Skin of body (tissue), 2 donors: ENCODE measurements around the gene GPR158. TPM values are rescaled to one million over a fixed set of nuclear protein-coding genes. Genes with fewer than 3 reads are reported as not detected.
"Not testable (repeated sequence)": the region's sequence is repeated elsewhere in the genome, so short reads cannot be mapped to it uniquely, and the experiment has no call there.

Experiments
- DNase-seq: peaks from one replicate; lab custom pipeline; 2025; lab: John Stamatoyannopoulos, UW
- total RNA-seq: library from RNA; depleted of rRNA; stranded (reverse); fragments of >200 nt; gene quantifications from one replicate; pipeline ENCODE4 v1.2.3, GENCODE V29; 2014

GPR158 gene, protein sequence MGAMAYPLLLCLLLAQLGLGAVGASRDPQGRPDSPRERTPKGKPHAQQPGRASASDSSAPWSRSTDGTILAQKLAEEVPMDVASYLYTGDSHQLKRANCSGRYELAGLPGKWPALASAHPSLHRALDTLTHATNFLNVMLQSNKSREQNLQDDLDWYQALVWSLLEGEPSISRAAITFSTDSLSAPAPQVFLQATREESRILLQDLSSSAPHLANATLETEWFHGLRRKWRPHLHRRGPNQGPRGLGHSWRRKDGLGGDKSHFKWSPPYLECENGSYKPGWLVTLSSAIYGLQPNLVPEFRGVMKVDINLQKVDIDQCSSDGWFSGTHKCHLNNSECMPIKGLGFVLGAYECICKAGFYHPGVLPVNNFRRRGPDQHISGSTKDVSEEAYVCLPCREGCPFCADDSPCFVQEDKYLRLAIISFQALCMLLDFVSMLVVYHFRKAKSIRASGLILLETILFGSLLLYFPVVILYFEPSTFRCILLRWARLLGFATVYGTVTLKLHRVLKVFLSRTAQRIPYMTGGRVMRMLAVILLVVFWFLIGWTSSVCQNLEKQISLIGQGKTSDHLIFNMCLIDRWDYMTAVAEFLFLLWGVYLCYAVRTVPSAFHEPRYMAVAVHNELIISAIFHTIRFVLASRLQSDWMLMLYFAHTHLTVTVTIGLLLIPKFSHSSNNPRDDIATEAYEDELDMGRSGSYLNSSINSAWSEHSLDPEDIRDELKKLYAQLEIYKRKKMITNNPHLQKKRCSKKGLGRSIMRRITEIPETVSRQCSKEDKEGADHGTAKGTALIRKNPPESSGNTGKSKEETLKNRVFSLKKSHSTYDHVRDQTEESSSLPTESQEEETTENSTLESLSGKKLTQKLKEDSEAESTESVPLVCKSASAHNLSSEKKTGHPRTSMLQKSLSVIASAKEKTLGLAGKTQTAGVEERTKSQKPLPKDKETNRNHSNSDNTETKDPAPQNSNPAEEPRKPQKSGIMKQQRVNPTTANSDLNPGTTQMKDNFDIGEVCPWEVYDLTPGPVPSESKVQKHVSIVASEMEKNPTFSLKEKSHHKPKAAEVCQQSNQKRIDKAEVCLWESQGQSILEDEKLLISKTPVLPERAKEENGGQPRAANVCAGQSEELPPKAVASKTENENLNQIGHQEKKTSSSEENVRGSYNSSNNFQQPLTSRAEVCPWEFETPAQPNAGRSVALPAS (N-terminal part only)
- 0.10 TPM for total RNA-seq

GRCh38 chr10:25174461-25175230 lies at the start of gene GPR158:
TSS of gene GPR158 (plus strand) at chr10:25175001. CDS start at chr10:25175421, 420 bp downstream.
- DNase-seq, result peak; percentile 79

DNA sequence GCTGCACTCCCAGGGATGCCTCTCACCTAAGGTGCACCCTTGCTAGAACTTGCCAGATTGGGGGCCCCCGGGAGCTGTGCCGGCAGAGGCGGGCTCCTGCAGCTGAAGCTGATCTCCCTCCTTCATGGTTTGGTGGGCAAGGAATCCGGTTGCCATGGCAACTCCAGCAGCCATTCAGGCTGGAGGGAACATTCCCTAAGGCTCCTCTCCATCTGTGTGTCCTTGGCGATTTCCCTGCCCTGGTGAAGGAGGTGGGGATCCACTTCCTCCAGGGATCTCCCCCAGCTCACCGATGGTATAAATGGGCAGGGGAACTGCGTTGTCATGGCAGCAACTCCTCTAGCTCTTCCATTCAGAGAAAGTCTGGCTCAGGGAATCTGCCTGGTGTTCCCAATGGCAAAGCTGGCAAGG lies 49.6 kb upstream of the GPR158 start:
- no peak for DNase-seq

GRCh38 chr10:25129592-25129991 lies 45.2 kb upstream of the GPR158 start:
- no peak for DNase-seq

- no peak for DNase-seq
These were observed 43.9 kb upstream of the GPR158 start for GRCh38 chr10:25130906-25131305.

GRCh38 chr10:25142116-25142864 lies 32.5 kb upstream of the GPR158 start:
- DNase-seq, result no peak

DNA sequence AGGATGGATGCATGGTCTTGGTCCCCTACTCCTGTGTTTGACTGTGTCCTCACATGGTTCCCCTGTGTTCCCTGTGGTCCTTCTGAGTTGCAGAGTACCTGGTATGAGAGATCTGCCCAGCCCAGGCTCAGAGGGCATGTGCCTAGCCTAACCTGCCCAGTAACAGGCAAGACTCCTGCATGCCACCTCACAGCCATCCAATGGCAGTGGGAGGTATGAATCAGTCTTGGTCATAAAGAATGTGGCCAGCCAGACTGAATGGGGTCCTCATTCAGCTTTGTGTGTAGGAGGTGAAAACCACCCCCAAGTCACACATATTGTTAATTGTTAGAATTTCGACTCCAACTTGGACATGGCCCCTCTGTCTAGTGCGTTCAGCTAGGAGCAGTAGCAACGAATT lies 17.2 kb upstream of the GPR158 start:
- no peak for DNase-seq

- no peak for DNase-seq
These were observed 15.2 kb upstream of the GPR158 start for GRCh38 chr10:25159591-25159990.

DNA sequence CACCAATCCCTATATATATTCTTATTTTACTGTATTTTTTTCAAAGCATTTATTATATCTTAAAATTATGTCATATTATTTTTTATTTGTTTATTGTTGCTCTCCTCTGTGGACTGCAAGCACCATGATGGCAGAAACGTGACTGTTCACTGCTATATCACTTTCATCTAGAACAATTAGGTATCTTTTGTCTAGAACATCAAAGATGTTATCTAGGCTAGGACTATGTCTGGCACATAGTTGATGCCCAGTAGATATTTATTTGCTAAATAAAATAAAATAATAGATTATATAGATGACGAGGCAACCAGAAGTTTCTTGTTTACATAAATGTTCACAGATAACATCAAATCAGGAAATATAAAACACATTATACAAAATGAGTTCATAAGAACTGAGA lies 12.4 kb upstream of the GPR158 start:
- no peak for DNase-seq

- not testable (repeated sequence) for DNase-seq
These were observed 11.3 kb upstream of the GPR158 start for GRCh38 chr10:25163464-25163863.

- no peak for DNase-seq
These were observed 5.1 kb upstream of the GPR158 start for GRCh38 chr10:25169740-25170139.

DNA sequence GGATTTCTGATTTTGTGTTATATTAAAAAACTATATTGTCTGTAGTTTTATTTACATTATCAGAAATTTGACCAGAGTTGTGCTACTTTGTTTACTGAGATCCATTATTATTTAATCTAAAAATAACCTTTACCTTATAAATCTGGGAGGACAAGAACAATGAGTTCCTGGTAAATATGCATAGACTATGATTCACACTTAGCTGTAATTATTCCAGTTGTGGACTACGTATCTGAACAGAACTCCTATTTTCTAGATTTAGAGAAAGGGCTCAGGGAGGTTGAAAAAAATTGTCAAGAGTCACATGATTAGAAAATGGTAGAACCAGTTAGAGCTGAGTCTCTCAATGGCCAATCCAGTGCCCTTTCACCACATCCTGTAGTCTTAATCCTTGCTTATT lies 4.2 kb upstream of the GPR158 start:
- DNase-seq, result no peak

- DNase-seq, result no peak
These were observed 973 bp downstream of the GPR158 start for GRCh38 chr10:25175527-25176420.

DNA sequence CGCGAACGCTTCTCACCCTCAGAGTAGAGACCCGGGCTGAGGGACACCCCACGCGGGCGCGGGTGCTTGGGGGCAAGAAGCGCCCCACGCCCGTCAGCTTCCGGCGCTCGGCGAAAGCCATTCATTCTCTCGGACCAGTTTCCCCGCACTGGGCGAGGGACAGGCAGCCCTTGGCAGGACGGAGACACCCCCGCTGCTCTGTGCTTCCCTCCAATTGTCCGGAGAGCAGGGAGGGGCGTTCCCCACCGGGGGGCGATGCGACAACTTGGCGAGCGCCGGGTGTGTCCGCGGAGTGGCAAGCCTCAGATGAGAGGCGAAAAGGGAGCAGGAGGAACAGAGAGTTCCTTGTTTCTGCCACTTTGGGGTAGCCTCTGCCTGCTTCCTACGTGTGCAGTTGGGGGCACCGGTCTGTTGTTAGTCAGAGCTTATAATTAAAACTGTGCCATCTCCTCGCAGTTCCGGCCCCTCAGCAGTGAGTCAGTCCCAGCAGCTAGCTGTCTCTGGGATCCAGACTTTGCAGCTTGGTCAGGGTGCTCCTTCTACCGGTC lies 1.7 kb downstream of the GPR158 start:
- no peak for DNase-seq

DNA sequence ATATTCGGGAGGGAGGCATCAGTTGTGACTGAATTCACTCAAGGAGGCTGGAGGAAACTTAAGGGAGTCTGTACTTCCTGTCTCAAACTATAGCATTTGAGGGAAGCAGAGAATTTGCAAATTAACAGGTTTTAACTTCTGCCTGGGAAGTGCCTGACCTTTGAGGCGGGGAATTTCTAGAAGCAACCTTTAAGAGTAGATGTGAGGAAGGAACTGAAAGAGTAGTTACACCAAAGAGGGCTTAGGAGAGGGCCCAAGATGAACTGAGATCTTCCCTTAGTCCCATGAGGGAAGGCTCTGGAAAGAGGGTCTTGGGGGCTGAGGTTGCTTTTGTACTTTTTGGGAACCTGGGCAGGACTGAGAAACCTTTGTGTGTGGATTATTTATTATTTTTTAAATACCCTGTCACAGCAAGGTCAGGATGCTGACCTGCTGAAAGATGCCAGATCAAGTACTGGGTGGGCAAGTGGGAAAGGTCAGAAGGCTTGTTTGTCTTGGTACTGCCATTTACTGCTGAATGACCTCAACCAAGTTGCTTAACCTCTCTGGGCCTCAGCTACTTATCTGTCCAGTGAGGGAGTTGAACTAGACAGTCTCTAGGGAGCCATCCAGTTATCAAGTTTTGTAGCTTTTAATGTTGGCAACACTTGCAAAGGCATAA lies 2.4 kb downstream of the GPR158 start:
- DNase-seq, result no peak

GRCh38 chr10:25177754-25178135 lies 2.9 kb downstream of the GPR158 start:
- DNase-seq, result no peak

- no peak for DNase-seq
These were observed 3.6 kb downstream of the GPR158 start for GRCh38 chr10:25178411-25178810.

DNA sequence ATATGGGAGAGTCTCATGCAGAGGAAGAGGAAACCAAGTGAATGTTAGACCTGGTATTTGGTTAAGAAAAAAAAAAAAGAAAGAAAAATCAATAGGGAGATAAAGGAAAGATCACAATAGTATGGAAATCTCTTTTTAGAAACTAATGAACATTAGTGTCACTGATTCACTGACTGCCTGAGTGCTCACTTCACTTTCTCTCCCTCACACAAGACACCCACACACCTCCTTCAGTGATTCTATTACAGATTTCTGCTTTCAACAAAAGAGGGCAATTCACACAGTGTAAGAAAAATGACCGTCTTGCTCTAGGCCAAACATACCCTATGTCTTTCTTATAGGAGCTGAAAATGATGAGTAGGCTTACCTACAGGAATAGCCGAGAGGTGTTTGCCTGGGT lies 6.0 kb downstream of the GPR158 start:
- DNase-seq, result no peak

DNA sequence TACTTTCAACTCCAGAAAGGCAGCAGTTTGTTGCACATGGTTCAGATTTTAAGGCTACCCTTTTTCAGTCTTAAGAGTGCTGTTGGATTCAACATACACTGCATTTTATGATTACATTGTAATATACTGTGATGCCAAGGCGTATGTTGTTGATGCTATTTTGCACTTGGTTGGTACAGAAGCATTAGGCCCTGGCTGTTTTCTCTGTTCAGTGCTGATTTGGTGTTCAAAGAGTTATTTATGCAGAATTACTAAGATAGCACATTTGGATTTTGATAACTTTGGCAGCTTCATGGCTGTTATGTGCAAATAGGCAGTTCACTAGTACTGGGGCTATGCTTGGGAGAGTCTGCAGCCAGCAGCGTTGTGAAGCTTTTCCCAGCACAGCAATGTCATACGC lies 7.8 kb downstream of the GPR158 start:
- DNase-seq, result no peak
